GM12801 (cell line): ENCODE data around the gene MTTP.

Source experiments
- CTCF ChIP-seq: IDR thresholded peaks from one replicate; pipeline ENCODE4 v1.5.1; 2011; ENCODE audit warnings: control low read depth; ENCODE audit not compliant: insufficient read length; ENCODE audit errors: extremely low read depth

The MTTP gene

DNA sequence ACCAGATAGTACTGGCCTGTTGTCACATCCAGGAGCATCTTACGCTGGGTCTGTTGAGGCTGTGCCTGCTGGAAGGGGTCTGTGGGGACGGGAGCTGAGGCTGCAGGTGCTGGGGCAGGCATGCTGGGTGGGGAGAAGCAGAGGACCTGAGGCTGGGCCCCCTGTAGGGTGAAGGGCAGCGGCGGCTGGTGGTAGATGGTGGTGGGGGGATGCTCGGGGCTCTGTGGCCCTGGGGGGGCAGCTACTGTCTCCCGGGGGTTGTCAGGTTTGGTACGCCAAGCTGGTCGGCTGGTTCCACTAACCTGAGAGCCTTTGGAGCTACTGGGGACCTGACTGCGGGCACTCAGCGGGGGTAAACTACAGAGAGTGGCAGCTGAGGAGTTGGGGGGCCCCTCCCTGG, 75.2 kb downstream of the MTTP start:
- no peak for TF ChIP-seq CTCF

GRCh38 chr4:99651016-99651769, 76.6 kb downstream of the MTTP start:
- no peak for TF ChIP-seq CTCF

DNA sequence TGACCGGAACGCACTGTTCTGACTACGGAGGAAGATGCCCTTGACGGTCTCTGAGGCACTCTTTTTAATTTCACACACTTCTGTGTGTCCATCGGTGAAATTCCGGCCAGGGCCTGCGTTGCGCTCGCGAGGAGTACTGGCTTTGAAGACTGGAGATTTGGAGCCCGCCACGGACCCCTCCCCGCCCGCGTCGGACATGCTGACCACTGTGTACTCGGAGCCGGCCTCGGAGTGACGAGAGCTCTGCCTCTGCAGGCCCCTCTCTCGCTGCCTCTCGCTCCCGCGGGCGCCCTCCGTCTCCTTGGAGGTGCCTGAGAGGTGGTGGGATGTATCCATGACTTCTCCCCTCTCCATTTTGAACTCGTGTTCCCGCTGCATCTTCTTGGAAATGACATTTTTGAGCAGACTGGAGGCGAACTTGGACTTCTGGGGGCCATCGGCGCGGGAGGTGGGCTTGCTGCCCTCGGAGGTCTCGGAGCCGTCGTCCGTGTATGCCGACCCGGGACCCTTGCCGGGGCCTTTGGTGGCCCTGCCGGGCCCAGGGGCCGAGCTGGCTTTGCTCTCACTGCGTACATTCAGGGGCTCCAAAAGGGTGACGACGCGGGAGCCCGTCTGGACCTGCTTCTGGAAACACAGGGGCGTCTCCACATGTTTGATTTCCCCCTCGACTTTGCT, 77.3 kb downstream of the MTTP start:
- TF ChIP-seq CTCF: no peak

- TF ChIP-seq CTCF: no peak
Observed at GRCh38 chr4:99652596-99653436, 78.2 kb downstream of the MTTP start.

GRCh38 chr4:99653916-99654315, 79.3 kb downstream of the MTTP start:
- no peak for TF ChIP-seq CTCF

DNA sequence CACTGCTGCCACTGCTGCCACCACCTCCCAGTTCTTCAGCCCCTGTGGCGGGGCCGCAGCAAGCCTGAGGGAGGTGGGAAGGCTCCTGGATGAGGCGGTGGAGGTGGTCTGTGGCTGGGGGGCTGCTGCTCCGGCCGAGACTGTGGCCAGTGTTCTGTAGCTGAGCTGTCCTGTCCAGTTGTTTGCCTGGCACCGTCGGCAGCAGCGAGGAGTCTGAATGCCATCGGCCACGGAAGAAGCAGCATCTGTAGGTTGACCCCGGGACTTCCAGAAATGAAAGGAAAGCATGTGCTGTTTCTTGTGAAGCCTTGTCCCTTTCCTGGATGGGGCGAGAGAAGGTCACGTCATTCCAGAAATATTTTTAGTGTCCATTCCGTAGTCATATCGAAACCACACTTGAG, 79.7 kb downstream of the MTTP start:
- TF ChIP-seq CTCF: no peak
